NB4 (cell line): ENCODE data around the gene CDK11B.

ENCODE experiments used
- CTCF ChIP-seq: IDR thresholded peaks from one replicate; pipeline ENCODE4 v1.5.1; 2012; ENCODE audit warnings: low read depth, low read length
- MAX ChIP-seq: IDR thresholded peaks from 2 replicates; pipeline ENCODE4 v1.6.1; 2011; ENCODE audit warnings: low read depth, low read length
- POLR2A ChIP-seq: IDR thresholded peaks from 2 replicates; pipeline ENCODE4 v1.6.1; 2011; ENCODE audit warnings: mild to moderate bottlenecking; ENCODE audit not compliant: insufficient read length; ENCODE audit errors: extremely low read depth

DNA sequence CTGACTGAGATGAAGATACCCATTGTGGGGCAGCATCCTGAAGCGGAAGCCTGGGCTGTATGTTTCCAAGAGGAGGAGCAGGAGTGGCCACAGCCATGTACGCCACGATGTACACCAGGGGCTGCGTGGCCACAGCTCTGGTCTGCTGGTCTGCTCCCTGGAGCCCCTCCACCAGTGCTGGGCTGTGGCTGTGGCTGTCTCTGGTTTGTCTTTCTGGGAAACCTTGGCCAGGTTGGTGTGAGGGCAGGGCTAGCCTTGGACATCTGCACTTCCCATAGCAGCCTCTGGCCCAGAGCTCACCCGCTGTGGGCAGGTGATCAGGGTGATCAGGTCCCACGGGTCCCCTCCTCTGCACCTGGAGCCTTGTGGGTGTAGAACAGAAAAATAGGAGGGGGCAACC, 40.9 kb downstream of the CDK11B start:
- TF ChIP-seq POLR2A (no peak), CTCF (no peak), MAX (no peak)
